Measurements from ENCODE around the gene TMEM145. TPM values are rescaled to one million over a fixed set of nuclear protein-coding genes. Genes with fewer than 3 reads are reported as not detected.
"Not testable (repeated sequence)": the region's sequence is repeated elsewhere in the genome, so short reads cannot be mapped to it uniquely, and the experiment has no call there.

Gene TMEM145
- 0.29 and 0.81 TPM in 2 replicates for total RNA-seq (2014; rRNA removed; shearing (Covaris generic))

DNA sequence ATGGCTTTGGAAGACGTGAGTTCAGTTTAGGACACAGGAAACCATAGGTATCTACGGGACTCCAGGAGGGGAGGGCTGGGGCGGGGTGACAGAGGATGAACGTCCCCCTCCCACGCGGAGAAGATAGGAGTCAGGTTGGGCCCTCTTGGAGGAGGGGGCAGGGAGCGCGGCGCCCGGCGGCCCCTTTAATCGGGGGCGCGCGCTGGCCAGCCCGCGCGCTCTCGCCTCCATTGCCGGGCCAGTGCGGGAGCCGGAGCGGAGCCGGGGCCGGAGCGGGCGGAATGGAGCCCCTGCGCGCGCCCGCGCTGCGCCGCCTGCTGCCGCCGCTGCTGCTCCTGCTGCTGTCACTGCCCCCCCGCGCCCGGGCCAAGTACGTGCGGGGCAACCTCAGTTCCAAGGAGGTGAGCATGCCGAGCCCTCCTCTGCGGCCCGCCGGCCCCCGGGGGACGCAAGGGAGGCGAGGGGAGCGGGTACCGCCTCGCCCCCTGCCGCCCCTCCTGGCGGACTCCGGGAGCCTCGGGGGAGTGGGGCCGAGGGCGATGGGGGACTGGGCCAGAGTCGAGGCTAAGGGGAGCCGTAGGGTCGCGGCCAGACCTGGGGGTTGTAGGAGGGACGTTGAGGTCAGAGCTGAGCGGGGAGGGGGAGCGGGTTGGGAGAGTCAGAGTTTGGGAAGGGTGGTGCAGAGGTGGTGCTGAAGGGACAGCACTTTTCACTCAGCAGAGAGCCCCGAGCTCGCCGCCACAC, at the start of gene TMEM145:
Gene TMEM145 (plus strand): TSS at position 214 of the 744 bp plus-strand sequence. CDS start 68 bp downstream, at position 282.
- peak; percentile 75 for DNase-seq (ENCODE audit: low spot score)

DNA sequence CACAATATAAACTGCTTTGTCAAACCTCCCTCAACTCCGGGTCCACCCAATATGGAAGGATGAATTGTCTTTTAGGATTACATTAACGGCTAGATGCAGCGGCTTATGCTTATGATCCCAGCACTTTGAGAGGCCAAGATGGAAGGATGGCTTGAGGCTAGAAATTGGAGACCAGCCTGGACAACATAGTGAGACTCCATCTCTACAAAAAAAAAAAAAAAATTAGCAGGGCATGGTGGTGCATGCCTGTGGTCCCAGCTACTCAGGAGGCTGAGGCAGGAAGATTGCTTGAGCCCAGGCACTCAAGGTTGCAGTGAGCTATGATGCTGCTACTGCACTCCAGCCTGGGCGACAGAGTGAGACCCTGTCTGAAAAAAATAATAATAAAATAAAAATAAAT, 47.0 kb upstream of the TMEM145 start:
- DNase-seq (ENCODE audit: low spot score) = not testable (repeated sequence)

DNA sequence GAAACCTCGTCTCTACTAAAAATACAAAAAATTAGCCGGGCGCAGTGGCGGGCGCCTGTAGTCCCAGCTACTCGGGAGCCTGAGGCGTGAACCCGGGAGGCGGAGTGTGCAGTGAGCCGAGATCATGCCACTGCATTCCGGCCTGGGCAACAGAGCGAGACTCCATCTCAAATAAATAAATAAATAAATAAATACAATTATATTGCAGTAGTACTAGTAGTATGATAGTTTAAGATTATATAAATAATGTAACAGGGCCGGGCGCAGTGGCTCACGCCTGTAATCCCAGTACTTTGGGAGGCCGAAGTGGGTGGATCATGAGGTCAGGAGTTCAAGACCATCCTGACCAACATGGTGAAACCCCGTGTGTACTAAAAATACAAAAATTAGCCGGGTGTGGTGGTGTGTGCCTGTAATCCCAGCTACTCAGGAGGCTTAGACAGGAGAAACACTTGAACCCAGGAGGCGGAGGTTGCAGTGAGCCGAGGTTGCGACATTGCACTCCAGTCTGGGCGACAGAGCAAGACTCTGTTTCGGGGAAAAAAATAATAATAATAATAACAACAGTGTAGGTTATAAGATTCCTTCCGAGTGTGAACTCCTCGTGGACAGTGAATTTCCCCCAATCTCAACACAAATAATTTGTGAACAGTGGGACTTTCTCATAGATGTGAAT, 46.0 kb upstream of the TMEM145 start:
- DNase-seq (ENCODE audit: low spot score) = not testable (repeated sequence)

DNA sequence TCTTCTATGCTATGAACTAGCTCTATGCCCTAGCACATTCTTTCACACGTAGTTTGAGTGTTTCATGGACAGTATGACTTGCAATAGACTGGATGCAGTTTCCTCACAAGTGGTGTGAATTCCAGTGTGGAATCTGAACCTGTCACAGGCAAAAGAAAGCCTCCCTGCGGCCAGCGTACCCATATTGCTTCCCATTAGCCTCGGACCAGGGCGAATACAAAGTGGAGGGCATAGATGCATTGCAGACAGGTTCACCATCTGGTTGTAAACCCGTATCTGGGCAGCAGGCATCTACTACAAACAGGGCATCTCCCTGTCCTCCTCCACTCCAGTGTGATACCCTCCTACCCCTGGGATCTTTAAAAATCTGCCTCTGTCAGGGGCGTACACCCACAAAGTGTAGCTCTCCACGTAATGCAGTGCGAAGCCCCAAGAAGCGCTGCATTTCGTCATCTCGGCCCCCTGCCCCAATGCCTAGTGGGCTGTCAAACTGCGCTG, 45.4 kb upstream of the TMEM145 start:
- no peak for DNase-seq (ENCODE audit: low spot score)

DNA sequence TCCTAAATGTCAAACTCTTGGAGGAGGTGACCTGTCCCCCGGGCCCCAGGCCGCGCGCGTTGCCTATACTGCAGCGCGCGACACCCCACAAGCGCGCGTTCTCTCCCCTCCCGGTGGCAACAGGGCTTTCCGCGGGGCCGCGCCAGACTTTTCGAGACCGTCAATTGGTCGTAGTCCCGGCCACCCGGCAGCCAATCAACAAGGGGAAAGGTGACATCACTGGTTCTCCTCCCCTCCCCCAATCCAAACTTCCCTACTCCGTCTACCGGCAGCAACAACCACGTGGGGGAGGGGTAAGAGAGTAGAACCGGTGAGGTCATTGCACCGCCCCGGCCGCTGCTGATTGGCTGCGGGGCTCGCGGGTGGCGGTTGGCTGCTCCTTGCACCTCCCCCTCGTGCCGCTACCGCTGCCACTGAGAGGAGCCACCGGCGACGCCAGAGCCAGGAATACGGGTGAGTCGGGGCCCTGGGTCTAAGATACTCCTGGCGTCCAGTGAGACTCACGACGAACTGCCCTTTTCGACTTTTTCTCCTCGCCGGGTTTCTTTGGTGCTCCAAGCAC, 44.9 kb upstream of the TMEM145 start:
- peak; percentile 100 for DNase-seq (ENCODE audit: low spot score)

DNA sequence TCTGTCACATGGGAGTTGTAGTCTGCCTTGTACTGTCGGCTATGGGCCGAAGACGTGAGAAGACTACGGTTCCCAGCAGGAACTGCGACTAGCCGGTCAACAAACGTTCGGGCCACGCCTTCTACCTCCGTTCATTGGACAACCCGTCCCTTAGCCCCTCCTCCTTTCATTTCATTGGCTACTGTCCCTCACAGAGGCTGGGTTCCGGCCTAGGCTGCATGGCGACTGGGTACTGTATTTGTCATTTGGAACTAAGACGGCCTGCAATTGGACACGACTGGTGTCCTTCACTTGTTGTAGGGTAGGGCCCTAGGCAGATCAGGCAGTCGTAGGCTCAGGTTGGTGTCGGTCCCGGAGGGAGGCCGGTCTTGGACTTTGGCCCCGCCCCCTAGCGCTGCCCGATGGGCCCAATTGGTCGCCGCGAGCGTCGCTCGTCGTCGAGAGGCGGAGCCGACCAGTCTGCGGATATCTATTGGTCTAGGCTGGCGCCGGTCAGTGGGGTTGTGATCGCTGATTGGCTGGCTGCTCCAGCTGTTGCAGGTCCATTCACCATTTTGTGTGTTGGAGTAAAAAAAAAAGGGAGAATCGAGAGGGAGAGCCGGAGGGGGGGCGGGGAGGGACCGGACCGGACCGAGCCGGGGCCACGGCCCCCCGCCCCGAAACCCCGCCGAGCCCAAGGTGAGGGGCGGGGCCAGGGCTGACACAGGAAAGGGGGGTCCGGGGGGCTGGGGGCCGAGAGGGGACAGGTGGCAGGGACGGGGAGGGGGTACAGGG, 44.2 kb upstream of the TMEM145 start, which contains the start of gene CIC:
Gene CIC (plus strand): TSS at position 549 of the 774 bp plus-strand sequence. CDS start 2,532 bp downstream, outside the sequence.
- peak; percentile 100 for DNase-seq (ENCODE audit: low spot score)

DNA sequence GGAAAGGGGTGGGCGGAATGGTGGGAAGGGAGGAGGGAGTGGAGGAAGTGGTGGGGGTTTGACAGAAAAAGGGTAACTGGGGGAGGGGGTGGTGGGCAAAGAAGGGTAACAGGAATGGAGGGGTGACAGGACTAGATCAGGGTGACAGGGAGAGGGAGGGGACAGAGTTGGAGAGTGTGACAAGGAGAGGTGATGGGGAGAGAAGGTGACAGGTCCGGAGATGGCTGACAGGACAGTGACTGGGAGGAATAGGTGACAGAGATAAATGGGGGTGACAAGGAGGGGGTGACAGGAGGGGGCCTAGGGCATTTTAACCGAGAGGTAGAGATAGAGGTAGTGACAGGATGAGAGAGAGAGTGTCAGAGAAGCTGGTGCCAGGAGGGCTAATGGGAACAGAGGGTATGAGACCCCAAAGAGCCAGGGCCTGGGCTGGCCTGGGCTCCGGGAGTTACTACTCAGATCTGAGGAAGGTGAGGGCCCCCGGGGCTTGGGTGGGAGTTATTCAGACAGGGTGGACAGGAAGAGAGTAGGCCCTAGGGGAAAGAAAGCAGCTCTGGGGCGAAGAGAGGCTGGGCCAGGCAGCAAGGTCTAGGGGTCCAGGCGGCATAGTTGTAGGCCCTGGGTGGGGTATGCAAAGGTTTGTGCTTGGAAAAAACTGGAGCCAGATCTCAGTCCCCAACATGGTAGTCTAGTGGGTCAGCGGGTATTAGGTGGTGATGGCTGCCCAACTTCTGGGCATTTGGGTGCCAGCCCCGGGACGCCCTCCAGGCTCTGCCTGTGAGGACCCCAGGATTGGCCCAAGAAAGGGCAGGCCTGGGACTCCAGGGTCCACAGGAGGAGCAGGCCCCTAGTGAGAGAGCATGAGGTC, 43.4 kb upstream of the TMEM145 start:
- DNase-seq (ENCODE audit: low spot score) = peak; percentile 28

DNA sequence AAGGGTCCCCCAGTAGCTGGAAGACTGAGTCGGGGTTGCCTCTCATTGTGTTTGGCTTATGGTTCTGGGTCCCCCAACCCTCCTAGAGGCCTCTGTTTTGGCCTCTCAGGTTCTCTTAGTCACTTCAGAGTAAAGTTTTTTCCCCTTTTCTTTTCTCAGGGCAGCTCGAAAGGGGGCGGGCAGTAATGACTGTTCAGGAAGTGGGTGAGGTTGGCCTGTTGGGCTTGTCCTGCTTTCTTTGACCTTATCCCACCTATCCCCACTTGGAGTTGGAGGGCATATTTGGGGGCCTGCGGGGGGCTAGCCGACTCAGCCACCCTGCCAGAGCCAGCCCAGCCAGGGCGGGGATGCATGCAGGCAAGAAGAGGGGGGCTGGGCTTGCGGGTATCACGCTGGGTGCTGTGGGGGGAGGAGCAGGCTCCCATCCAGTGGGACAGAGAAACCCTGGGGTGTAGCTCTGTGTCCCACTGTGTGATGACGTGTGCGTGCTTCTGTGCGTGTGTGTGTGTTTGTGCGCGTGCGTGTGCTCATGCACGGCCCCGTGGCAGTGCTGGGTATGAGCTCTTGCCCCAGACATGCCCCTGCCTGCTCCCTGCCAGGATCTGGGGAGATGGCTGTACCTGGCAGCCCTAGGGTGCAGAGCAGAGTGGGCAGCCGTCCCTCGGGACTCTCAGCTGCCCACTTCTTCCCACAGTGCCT, 42.6 kb upstream of the TMEM145 start:
- DNase-seq (ENCODE audit: low spot score) = peak; percentile 80

DNA sequence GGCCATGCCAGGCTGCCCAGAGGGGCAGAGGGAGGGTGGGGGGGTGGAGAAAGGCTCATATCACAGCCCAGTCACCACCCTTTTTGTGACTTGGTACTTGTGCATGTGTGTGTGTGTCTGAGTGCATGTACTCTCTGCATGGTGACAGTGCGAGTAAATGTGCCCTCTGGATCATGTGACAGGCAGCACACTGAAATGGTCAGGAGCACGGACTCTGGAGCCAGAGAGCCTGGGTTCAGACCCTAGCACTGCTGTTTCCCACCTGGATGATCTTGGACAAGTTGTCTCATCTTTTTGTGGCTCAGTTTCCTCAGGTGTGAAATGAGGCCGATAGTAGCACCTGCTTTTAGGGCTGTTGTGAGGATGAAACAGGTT, 42.1 kb upstream of the TMEM145 start:
- DNase-seq (ENCODE audit: low spot score) = no peak

DNA sequence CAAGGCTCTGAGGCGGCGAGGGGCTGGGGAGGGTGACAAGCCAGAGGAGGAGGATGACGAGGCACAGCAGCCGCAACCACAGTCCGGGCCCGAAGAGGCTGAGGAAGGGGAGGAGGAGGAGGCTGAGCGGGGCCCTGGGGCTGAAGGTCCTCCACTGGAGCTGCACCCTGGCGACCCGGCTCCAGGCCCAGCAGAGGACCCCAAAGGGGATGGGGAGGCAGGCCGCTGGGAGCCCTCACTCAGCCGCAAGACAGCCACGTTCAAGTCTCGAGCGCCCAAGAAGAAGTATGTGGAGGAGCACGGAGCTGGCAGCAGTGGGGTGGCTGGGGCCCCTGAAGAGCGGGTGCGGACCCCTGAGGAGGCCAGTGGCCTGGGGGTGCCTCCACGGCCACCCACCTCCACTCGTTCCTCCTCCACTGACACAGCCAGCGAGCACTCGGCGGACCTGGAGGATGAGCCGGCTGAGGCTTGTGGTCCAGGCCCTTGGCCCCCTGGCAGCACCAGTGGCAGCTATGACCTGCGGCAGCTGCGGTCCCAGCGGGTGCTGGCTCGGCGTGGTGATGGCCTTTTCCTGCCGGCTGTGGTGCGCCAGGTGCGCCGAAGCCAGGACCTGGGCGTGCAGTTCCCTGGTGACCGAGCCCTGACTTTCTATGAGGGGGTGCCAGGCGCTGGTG, 41.1 kb upstream of the TMEM145 start:
- no peak for DNase-seq (ENCODE audit: low spot score)

DNA sequence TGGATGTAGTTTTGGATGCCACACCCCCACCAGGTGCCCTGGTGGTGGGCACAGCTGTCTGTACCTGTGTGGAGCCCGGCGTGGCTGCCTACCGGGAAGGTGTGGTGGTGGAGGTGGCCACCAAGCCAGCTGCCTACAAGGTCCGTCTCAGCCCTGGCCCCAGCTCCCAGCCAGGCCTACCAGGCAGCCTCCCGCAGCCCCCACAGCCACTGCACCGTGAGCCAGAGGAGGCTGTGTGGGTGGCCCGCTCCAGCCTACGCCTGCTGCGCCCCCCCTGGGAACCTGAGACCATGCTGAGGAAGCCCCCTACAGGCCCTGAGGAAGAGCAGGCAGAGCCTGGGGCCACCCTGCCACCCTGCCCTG, 40.6 kb upstream of the TMEM145 start:
- no peak for DNase-seq (ENCODE audit: low spot score)

DNA sequence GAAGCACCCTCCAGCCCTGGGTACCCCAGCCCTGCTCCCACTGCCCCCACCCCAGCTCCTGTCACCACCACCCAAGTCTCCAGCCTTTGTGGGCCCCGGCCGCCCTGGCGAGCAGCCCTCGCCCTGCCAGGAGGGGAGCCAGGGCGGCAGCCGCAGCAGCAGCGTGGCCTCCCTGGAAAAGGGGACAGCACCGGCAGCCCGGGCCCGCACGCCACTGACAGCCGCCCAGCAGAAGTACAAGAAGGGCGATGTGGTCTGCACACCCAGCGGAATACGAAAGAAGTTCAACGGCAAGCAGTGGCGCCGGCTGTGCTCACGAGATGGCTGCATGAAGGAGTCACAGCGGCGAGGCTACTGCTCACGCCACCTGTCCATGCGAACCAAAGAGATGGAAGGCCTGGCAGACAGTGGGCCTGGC, 40.1 kb upstream of the TMEM145 start:
- no peak for DNase-seq (ENCODE audit: low spot score)

DNA sequence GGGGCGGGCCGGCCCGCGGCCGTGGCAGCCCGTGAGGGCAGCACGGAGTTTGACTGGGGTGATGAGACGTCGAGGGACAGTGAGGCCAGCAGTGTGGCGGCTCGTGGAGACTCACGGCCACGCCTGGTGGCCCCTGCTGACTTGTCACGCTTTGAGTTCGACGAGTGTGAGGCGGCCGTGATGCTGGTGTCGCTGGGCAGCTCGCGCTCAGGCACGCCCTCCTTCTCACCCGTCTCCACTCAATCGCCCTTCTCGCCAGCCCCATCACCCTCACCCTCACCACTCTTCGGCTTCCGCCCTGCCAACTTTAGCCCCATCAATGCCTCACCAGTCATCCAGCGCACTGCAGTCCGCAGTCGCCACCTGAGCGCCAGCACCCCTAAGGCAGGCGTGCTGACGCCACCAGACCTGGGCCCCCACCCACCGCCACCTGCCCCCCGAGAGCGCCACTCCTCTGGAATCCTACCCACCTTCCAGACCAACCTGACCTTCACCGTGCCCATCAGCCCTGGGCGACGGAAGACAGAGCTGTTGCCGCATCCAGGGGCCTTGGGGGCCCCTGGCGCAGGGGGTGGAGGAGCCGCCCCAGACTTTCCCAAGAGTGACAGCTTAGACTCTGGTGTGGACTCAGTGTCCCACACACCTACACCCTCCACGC, 39.6 kb upstream of the TMEM145 start:
- no peak for DNase-seq (ENCODE audit: low spot score)

DNA sequence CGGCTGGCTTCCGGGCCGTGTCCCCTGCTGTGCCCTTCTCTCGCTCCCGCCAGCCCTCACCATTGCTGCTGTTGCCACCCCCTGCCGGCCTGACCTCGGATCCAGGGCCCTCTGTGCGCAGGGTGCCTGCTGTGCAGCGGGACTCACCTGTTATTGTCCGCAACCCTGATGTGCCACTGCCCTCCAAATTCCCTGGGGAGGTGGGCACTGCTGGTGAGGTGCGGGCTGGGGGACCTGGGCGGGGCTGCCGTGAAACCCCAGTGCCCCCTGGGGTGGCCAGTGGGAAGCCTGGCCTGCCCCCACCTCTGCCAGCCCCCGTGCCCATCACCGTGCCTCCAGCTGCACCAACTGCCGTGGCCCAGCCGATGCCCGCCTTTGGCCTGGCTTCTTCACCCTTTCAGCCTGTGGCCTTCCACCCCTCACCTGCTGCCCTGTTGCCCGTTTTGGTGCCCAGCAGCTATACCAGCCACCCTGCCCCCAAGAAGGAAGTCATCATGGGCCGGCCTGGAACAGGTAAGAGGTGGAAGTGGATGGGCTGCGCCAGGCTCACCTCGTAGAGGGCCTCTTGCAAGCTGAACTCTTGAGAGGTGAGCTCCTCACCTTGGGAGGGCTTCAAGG, 38.9 kb upstream of the TMEM145 start:
- DNase-seq (ENCODE audit: low spot score) = no peak

DNA sequence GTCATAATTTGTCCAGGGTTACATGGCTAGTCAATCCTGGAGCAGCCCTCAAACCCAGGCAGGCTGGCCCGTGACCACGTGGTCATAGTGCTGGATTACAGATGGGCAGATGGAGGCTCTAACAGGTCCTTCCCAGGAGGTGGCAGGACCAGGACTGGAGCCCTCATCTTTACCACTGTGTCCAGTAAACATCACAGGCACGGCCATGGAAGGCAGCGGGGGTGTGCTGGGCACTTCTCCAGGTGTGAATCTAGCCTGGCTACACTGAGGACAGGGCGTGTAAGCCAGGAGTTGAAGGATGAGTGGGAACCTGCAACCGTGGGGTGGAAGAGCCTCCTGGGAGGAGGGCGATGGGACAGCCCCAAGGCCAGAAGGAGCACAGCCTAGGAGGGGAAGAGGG, 38.0 kb upstream of the TMEM145 start:
- DNase-seq (ENCODE audit: low spot score) = no peak

DNA sequence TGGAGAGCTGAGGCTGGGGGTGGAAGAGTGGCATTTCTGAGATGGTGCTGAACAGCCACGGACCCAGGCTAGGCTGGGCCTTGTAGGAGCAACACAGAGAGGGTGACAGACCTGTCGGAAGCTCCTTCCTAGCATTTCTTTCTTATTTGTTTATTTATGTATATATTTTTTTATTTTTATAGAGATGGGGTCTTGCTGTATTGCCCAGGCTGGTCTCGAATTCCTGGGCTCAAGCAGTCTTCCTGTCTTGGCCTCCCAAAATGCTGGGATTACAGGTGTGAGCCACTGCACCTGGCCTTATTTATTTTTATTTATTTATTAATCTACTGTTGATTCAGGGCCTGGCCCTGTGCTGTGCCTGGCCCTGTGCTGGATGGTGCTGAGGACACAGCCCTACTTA, 37.6 kb upstream of the TMEM145 start:
- DNase-seq (ENCODE audit: low spot score) = no peak

DNA sequence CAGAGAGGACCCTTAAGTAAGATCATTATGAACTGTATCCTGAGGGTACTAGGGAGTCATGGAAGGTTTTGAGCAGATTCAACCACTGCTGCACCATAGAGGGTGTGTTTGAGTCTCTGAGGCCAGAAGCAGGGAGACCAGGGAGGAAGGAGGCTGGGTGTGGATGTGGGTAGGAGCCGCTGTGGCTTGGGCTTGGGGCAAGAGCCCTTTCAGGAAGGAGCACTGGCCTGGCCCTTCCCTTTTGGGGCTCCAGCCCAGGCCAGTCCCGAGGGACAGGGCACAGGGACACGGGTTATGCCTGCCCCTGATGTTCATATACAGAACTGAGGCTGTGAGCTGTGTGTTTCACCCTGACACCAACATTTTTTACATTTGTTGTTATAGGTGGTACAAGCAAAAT, 36.8 kb upstream of the TMEM145 start:
- DNase-seq (ENCODE audit: low spot score) = no peak

DNA sequence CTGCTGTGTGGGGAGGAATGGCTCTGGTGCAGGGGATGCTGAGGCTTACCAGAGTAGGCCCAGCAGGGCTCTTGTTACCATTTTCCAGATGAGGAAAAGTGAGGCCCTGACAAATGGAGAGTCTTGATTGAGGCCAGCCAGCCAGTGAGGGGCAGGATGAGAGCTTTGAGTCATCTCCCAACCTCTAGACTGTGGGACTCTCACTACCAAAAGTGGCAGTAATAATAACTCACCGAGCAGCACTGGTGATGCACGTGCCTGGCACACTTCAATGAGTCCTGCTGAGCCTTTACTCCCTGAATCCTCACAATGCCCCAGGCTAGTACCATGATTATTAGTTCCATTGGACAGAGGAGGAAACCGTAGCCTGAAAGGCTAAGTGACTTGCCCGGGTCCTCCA, 36.3 kb upstream of the TMEM145 start:
- no peak for DNase-seq (ENCODE audit: low spot score)
